22Rv1 (cell line): ENCODE results near the gene APBA1.

Source experiments
- CTCF ChIP-seq: fragments of 450-650 bp; IDR thresholded peaks from 2 replicates; pipeline ENCODE4 v1.5.1; 2017; ENCODE audit warnings: mild to moderate bottlenecking
- ZFX ChIP-seq: fragments of 450-650 bp; IDR thresholded peaks from 2 replicates; pipeline ENCODE4 v1.6.1; 2017; ENCODE audit warnings: antibody characterized with exemption, borderline replicate concordance

GRCh38 chr9:69388596-69388995 is 283.6 kb downstream of the APBA1 start:
- no peak for TF ChIP-seq CTCF
- TF ChIP-seq ZFX = no peak
